ENCODE data around the gene KRT83. TPM values are rescaled to one million over a fixed set of nuclear protein-coding genes. Genes with fewer than 3 reads are reported as not detected.
A peak's percentile ranks its signal among the peaks of the same experiment; 100 is the strongest.

KRT83 gene
- total RNA-seq, 1 donor from 2014 or later: not detected

DNA sequence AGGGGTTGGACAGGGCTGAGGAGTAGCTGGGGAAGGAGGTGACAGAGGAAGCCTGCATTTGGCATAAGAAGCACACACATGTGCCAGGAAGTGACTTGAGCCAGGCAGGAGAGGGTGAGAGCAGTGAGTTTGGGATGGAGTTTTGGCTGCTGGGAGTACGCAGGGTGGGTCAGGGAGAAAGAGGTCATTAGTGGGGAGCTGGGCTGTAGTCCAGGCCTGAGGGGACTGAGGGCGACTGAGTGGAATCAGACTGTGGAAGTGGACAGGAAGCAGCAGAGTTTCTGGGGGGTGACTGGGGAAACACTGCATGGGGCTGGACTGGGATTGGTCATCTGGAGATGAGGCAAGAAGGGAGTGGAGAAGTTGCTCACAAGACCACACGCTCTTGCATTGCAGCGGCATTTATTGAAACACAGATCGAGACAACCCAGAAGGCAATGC, 38.4 kb upstream of the KRT83 start:
- peaks cover 2% of the 10 kb centered on the region for H3K27me3 Mint-ChIP-seq
- H3K4me3 Mint-ChIP-seq: no peak overlapping the region
- DNase-seq: no peak
- H3K36me3 Mint-ChIP-seq (ENCODE audit: low read depth): no peaks in the 10 kb centered on the region
- H3K27ac Mint-ChIP-seq: no peak overlapping the region
- H3K9me3 Mint-ChIP-seq: no peaks in the 10 kb centered on the region
- peaks cover 12% of the 10 kb centered on the region for H3K4me1 Mint-ChIP-seq
- intact Hi-C loops (cut with micrococcal nuclease): no loop called here

DNA sequence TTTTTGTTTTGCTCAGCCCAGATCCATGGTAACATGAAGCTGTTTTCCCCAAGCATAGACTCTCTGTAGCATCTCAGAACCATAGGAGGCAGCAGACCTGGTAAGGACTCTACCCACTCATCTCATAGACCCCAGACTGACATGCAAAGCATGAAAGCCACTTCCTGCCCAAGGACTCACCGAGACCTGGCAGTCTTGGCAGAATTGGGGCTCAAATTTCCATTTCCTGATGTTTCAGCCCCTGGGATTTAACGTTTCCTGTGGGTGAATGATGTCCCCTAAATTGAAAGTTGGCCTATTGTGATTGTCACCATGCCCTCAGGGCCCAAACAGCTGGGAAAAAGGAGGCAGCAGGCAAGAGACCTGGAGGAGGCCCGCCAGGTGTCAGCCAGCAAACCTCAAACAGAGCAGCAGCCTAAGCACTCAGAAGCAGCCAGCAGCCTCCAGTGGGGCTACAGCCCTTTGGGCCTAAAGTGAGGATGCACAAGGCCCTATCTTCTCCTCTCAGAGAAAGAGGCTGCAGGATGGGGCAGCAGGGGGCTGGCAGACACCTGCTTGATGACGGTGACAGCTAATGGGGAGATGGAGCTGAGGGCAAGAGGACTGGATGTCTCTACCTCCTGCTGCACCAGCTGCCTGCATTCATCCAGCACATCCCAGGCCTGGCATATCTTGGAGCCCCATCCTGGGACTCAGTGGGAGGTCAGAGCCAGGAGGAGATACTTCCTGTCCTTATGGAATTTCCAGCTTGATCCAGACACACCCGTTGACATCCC, 37.6 kb upstream of the KRT83 start:
- peaks cover 12% of the 10 kb centered on the region for H3K4me1 Mint-ChIP-seq
- no peaks in the 10 kb centered on the region for H3K36me3 Mint-ChIP-seq (ENCODE audit: low read depth)
- H3K27ac Mint-ChIP-seq: no peak overlapping the region
- no peaks in the 10 kb centered on the region for H3K9me3 Mint-ChIP-seq
- DNase-seq: peak; percentile 64
- H3K27me3 Mint-ChIP-seq: peaks cover 6% of the 10 kb centered on the region
- intact Hi-C loops (cut with micrococcal nuclease): no loop called here
- no peak overlapping the region for H3K4me3 Mint-ChIP-seq

DNA sequence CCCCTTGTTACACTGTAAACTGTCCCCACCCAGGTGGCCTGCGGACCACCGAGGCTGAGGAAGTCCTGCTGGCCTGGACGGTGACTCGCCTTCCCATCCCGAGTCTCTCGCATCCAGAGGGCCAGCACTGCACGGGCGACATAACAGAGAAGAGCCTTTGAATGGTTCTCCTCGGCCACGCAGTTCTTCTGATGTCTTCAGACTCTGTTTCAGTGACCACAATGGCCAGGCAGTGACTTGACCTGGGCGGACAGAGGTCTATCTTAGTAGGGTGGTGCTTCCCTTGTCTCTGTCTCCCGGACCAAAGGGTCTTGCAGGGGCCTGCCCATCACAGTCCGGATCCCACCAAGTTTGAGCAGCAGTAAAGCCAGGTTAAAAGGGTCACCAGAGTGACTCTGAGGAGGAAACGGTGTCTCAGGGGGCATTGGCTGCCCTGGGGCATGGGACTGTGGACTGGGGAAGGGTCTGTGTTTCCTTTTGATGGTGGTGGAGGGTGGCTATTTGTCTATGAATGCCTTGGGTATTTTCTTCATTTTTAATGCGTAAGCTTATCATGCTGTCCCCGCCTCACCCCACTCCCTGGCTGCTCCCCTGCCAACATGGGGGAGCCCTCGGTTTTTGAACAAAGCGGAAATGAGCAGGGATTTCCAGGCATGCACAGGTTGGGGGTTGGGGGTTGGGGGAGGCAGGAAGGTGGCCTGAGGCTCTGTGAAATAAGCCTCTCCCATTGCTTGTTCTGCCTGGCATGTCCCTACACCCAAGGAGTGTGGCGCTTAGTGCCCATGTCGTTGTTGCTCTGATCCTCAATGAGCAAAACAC, 35.8 kb upstream of the KRT83 start:
- Mint-ChIP-seq H3K4me1 (peaks cover 12% of the 10 kb centered on the region), H3K27ac (no peak overlapping the region), H3K36me3 (ENCODE audit: low read depth) (no peaks in the 10 kb centered on the region), H3K9me3 (no peaks in the 10 kb centered on the region), H3K27me3 (peaks cover 9% of the 10 kb centered on the region), H3K4me3 (no peak overlapping the region)
- DNase-seq: no peak
- intact Hi-C loops (cut with micrococcal nuclease): no loop called here

DNA sequence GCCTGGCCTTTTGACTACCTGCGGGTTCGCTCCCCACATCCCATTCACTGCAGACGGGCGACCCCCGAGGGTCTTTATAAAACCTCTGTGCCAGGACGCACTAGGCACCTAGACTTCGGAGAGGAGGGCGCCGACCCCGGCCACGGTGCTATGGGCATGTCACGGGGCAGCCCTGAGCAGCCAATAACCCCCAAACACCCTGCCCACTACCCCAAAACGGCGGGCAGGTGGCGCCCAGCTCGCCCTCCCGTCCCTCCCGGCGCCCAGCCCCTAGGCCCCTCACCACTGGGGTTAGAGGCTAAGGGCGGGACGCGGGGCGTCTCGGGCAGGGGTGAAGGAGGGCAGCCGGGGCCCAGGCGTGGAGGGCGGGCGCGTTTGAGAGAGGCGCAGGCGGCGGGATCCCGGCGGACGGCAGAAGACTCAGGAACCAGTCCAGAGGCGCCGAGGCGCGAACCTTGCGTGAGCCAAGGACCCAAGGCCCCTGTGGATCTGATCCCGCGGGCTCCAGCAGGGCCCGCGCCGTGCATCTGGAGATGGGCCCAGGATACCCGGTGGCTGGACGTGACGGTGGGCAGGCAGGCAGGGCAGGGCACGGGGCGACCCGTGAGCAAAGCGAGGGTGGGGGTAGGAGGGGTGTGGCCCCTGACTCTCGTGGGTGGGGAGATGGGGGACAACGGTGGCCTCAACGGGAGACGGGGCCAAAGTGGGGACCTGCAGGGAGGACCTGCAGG, 35.0 kb upstream of the KRT83 start:
- H3K9me3 Mint-ChIP-seq: no peaks in the 10 kb centered on the region
- no peak overlapping the region for H3K4me3 Mint-ChIP-seq
- H3K36me3 Mint-ChIP-seq (ENCODE audit: low read depth): no peaks in the 10 kb centered on the region
- intact Hi-C loops (cut with micrococcal nuclease): no loop called here
- no peak for DNase-seq
- H3K27me3 Mint-ChIP-seq: peaks cover 12% of the 10 kb centered on the region
- no peak overlapping the region for H3K27ac Mint-ChIP-seq
- peaks cover 16% of the 10 kb centered on the region for H3K4me1 Mint-ChIP-seq

DNA sequence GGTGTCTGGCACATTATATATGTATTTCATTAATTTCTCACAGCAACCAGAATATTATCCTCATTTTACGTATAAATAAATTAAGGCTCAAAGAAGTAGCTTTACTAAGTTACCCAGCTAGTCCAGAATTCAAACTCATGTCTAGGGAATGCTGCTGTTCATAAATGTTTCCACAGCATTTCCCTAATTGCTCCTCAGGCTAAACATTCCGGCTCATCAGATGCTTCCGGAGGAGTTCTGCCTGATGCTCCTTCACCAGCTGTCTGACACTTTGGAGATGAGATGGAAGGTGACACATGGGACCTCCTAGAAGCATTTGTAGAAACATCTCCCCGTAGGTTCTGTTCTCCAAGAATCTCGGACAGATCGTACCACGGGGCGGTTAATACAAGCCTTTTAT, 34.0 kb upstream of the KRT83 start:
- no peak for DNase-seq
- H3K4me3 Mint-ChIP-seq: no peak overlapping the region
- H3K27ac Mint-ChIP-seq: no peak overlapping the region
- H3K36me3 Mint-ChIP-seq (ENCODE audit: low read depth): no peaks in the 10 kb centered on the region
- H3K9me3 Mint-ChIP-seq: no peaks in the 10 kb centered on the region
- intact Hi-C loops (cut with micrococcal nuclease): no loop called here
- H3K4me1 Mint-ChIP-seq: peaks cover 16% of the 10 kb centered on the region
- peaks cover 12% of the 10 kb centered on the region for H3K27me3 Mint-ChIP-seq

DNA sequence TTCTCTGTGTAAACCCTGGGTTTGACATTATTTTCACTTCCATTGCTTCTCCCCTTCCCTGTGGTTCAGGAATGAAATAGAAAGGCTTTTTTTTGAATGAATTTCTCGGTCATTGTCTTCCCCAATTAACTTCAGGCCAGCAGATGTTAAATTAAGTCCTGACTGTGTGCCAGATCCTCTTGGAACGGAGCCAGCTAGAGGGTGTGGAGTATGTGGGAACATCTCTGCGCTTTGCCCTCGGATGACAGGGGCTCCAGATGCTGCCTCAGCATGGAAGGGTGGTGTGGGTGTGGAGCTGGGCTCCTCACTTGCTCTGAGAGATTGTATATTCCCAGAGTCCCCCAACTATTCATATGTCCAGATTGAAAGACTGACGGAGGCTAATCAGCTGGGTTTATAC, 33.0 kb upstream of the KRT83 start:
- peaks cover 12% of the 10 kb centered on the region for H3K4me1 Mint-ChIP-seq
- H3K36me3 Mint-ChIP-seq (ENCODE audit: low read depth): no peaks in the 10 kb centered on the region
- intact Hi-C loops (cut with micrococcal nuclease): no loop called here
- no peak overlapping the region for H3K27ac Mint-ChIP-seq
- H3K9me3 Mint-ChIP-seq: no peaks in the 10 kb centered on the region
- no peak for DNase-seq
- peaks cover 10% of the 10 kb centered on the region for H3K27me3 Mint-ChIP-seq
- H3K4me3 Mint-ChIP-seq: no peak overlapping the region

DNA sequence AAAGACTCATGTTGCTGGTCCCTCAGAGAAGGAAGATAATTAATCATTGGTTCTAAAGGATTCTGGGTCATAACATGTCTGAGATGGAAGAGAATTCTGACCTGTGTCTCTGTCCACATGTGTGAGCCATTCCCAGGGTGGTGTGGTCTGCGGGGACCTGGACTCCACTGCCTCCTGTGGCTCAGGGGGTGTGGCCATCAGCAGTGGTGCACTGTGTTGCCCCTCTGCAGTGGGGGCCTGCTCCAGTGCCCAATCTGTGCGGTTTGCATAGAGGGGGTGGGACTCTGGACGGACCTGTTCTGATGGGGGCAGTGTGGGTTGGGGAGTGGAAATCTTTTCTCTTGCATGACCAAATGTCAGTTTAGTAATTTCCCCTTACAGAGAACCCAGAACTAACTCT, 32.6 kb upstream of the KRT83 start:
- H3K27ac Mint-ChIP-seq: no peak overlapping the region
- H3K27me3 Mint-ChIP-seq: peaks cover 10% of the 10 kb centered on the region
- DNase-seq: no peak
- H3K36me3 Mint-ChIP-seq (ENCODE audit: low read depth): no peaks in the 10 kb centered on the region
- no peaks in the 10 kb centered on the region for H3K9me3 Mint-ChIP-seq
- H3K4me3 Mint-ChIP-seq: no peak overlapping the region
- peaks cover 8% of the 10 kb centered on the region for H3K4me1 Mint-ChIP-seq
- intact Hi-C loops (cut with micrococcal nuclease): no loop called here

DNA sequence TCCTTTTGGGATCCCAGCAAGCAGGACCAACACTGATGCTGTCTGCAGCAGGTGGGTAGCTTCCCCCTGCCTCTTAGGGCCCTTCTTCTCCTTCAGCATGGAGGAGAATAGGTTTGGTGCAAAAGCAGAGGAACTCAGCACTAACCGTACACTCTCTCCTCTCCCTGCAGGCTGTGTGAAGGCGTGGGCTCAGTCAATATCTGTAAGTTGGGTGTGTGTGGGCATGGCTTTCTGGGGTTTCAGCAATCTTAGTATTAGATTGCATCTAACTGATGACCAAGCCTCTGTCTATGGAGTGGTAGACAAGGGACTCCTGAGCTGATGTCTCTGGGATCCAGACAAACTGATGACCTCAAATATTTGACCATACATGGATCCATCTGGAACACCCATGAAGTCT, 31.8 kb upstream of the KRT83 start:
- DNase-seq: no peak
- Mint-ChIP-seq H3K36me3 (ENCODE audit: low read depth) (no peaks in the 10 kb centered on the region), H3K4me3 (no peak overlapping the region), H3K27ac (no peak overlapping the region), H3K9me3 (no peaks in the 10 kb centered on the region), H3K27me3 (peaks cover 12% of the 10 kb centered on the region), H3K4me1 (peaks cover 3% of the 10 kb centered on the region)
- intact Hi-C loops (cut with micrococcal nuclease): no loop called here

DNA sequence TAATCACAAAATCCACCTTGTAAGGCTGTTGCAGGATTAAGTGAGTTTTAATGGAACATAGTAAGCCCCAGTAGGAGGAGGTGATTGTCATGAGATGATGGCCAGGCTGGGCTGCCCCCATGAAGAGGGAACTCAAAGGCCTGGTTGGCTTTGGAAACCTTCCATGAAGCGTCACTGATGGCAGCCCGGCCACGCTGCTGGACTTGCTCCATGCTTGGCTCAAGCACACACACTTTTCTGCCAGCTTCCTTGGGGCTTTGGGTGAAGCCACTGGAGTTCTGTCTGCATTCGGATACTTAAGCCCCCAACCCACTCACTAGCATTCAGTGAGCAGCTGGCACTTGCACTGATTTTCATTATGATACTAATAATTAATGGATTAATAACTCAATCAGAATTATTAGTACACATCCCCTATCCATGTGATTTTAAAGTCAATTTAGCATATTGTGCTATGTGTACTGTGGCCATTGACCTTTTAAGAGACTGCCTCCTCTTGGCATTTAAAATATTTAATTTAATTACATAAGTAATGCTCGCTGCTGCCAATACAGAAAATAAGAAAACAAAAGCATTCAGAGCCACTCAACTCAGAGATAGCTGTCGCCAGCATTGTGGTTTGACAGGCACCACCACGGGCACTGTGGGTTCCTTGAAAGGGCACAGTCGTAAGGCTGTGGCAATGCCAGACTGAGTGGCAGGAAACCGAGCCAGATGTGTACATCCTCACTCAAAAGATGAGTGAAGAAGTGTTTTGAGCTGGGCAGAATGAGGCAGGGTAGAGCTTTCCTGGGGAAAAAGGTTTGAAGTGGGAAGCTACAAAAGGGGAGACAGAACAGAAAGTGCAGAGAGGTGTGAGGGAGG, 30.2 kb upstream of the KRT83 start:
- intact Hi-C loops (cut with micrococcal nuclease): no loop called here
- peaks cover 3% of the 10 kb centered on the region for H3K4me1 Mint-ChIP-seq
- no peaks in the 10 kb centered on the region for H3K9me3 Mint-ChIP-seq
- H3K27me3 Mint-ChIP-seq: peaks cover 12% of the 10 kb centered on the region
- H3K4me3 Mint-ChIP-seq: no peak overlapping the region
- DNase-seq: no peak
- H3K36me3 Mint-ChIP-seq (ENCODE audit: low read depth): no peaks in the 10 kb centered on the region
- H3K27ac Mint-ChIP-seq: no peak overlapping the region

DNA sequence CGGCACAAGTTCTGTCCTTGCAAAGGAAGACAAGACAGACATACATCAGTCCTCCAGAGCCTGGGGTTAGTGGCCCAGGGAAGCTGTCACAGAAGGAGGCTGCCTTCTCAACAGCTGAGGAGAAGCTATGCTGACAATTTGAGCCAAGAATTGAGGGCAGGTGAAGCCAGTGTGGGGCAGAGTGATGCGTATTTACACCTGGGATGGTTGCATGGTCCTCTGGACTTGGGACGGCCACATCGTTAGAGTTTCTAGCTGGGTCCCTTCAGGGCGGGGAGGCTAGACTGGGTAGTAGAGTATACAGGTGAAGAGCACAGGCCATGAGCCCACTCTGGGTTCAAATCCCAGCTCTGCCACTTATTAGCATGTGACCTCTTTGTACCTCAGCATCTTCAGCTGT, 29.6 kb upstream of the KRT83 start:
- Mint-ChIP-seq H3K27ac (no peak overlapping the region), H3K4me3 (no peak overlapping the region), H3K9me3 (no peaks in the 10 kb centered on the region), H3K36me3 (ENCODE audit: low read depth) (no peaks in the 10 kb centered on the region), H3K27me3 (peaks cover 12% of the 10 kb centered on the region), H3K4me1 (peaks cover 3% of the 10 kb centered on the region)
- no peak for DNase-seq
- intact Hi-C loops (cut with micrococcal nuclease): no loop called here

DNA sequence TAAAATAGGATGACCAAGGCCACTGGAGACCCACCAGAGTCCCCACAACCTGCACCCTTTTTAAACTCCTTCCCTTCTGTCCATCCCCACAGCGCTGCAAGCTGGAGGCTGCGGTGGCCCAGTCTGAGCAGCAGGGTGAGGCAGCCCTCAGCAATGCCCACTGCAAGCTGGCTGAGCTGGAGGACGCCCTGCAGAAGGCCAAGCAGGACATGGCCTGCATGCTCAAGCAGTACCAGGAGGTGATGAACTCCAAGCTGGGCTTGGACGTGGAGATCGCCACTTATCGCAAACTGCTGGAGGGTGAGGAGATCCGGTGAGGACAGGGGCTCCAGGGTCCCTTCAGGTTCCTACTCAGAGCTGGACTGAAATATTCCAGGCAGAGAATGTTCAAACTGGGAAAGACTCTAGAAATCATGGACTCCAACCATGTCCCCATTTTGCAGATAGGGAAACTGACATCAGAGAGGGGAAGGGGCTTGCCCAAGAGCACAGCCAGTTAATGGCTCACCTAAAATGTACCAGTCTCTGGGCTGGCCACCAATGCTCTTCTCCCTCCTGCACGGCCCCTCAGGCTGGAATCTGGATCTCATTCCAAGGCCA, 28.9 kb upstream of the KRT83 start:
- no peak overlapping the region for H3K27ac Mint-ChIP-seq
- DNase-seq: no peak
- no peaks in the 10 kb centered on the region for H3K9me3 Mint-ChIP-seq
- H3K4me3 Mint-ChIP-seq: no peak overlapping the region
- peaks cover 12% of the 10 kb centered on the region for H3K27me3 Mint-ChIP-seq
- H3K4me1 Mint-ChIP-seq: peaks cover 3% of the 10 kb centered on the region
- H3K36me3 Mint-ChIP-seq (ENCODE audit: low read depth): no peaks in the 10 kb centered on the region
- intact Hi-C loops (cut with micrococcal nuclease): no loop called here

DNA sequence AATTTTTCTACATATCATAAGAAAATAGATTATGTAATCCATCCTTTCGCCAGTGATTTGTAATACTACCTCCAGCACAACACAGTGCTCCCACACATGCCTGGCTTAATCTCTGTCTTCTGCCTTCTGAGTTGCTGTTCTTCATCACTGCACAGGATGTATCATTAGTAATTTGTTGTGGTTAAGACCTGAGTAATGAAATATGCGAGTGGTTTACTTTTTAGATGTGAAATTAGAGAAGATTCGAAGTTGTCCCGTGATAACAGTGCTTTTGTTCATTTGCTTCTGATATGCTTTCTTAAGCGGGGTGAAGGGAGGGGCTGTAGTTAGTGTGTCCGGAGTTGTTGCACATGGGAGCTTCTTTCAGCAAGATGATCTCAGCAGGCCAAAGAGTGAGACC, 28.0 kb upstream of the KRT83 start:
- Mint-ChIP-seq H3K27ac (no peak overlapping the region), H3K27me3 (peaks cover 11% of the 10 kb centered on the region), H3K36me3 (ENCODE audit: low read depth) (no peaks in the 10 kb centered on the region), H3K4me3 (no peak overlapping the region), H3K9me3 (no peaks in the 10 kb centered on the region), H3K4me1 (peaks cover 3% of the 10 kb centered on the region)
- intact Hi-C loops (cut with micrococcal nuclease): no loop called here
- no peak for DNase-seq
